Activated B cell treated with CpG ODN at 0.5 μM for 24 hours (primary cell): ENCODE results near the gene MAOB. TPM values are rescaled to one million over a fixed set of nuclear protein-coding genes. Genes with fewer than 3 reads are reported as not detected.

ENCODE experiments used
- ATAC-seq: fragments of 200-7000 bp; cut with Tn5 transposase; one replicate; pipeline ENCODE4 v1.10.0; 2021; ENCODE audit warnings: low read depth, mild to moderate bottlenecking, moderate library complexity
- CTCF ChIA-PET: fragments of 350-600 bp; sonication (Branson Sonifier 250); formaldehyde crosslinking; loops from one replicate; lab custom pipeline; 2021; ENCODE audit warnings: antibody characterized with exemption; lab: Charles Lee
- POLR2A ChIA-PET: fragments of 350-600 bp; sonication (Branson Sonifier 250); formaldehyde crosslinking; loops from one replicate; lab custom pipeline; 2021; ENCODE audit warnings: antibody characterized with exemption; lab: Charles Lee
- DNase-seq: peaks from one replicate; pipeline ENCODE4 v3.0.0; 2022
- H3K27ac Mint-ChIP-seq: one replicate; pipeline ENCODE4 v1.8.0; 2020; ENCODE audit warnings: mixed read lengths
- H3K27me3 Mint-ChIP-seq: one replicate; pipeline ENCODE4 v1.8.0; 2021; ENCODE audit warnings: mixed read lengths
- H3K36me3 Mint-ChIP-seq: one replicate; pipeline ENCODE4 v1.8.0; 2021; ENCODE audit warnings: low read depth, mixed read lengths
- H3K4me1 Mint-ChIP-seq: one replicate; pipeline ENCODE4 v1.8.0; 2021; ENCODE audit warnings: mixed read lengths
- H3K4me3 Mint-ChIP-seq: one replicate; pipeline ENCODE4 v1.8.0; 2020; ENCODE audit warnings: mild to moderate bottlenecking, mixed read lengths
- H3K9me3 Mint-ChIP-seq: one replicate; pipeline ENCODE4 v1.8.0; 2020; ENCODE audit warnings: mixed read lengths
- intact Hi-C: fragments of 100-400 bp; cut with micrococcal nuclease; formaldehyde crosslinking; loops from one replicate; pipeline ENCODE4 v1.15.1; 2024
- total RNA-seq: library from RNA; stranded (reverse); gene quantifications from 2 replicates; pipeline ENCODE4 v1.2.3, GENCODE V29; 2022
- TF ChIP-seq, protein P1 (sequence below): fragments of 200-600 bp; IDR thresholded peaks from one replicate; pipeline ENCODE4 v1.8.0; 2022; ENCODE audit warnings: antibody characterized with exemption, mild to moderate bottlenecking

MAOB gene
- total RNA-seq, 1 donor from 2014 or later, result not detected

DNA sequence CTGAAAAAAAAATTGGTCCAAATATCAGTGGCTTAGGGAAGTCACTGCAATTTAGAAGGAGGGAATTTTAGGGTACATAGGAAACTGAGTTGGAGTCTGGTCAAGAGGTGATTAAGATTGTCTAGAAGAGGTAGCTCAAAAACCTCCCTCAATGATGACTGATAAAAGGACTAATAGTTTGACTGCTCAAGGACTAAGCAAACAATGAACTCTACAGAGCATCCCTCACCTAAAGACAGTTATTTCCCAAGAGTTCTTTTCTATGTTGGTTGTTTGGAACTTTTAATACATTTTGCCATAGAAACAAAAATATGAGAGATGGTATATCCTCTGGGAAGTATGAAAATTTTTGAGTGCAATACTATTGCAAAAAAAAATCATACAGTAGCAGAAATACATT lies 35.7 kb downstream of the MAOB start:
- ChIA-PET POLR2A (no interaction called here), CTCF (no interaction called here)
- H3K27ac Mint-ChIP-seq, result no peak overlapping the region
- intact Hi-C loops, result no loop called here
- H3K4me1 Mint-ChIP-seq, result no peaks in the 10 kb centered on the region
- no peaks in the 10 kb centered on the region for H3K9me3 Mint-ChIP-seq
- ATAC-seq (no peak), DNase-seq (no peak)
- H3K27me3 Mint-ChIP-seq, result peaks cover 2% of the 10 kb centered on the region
- no peak overlapping the region for H3K4me3 Mint-ChIP-seq
- H3K36me3 Mint-ChIP-seq, result no peaks in the 10 kb centered on the region
- TF ChIP-seq, protein P1, sequence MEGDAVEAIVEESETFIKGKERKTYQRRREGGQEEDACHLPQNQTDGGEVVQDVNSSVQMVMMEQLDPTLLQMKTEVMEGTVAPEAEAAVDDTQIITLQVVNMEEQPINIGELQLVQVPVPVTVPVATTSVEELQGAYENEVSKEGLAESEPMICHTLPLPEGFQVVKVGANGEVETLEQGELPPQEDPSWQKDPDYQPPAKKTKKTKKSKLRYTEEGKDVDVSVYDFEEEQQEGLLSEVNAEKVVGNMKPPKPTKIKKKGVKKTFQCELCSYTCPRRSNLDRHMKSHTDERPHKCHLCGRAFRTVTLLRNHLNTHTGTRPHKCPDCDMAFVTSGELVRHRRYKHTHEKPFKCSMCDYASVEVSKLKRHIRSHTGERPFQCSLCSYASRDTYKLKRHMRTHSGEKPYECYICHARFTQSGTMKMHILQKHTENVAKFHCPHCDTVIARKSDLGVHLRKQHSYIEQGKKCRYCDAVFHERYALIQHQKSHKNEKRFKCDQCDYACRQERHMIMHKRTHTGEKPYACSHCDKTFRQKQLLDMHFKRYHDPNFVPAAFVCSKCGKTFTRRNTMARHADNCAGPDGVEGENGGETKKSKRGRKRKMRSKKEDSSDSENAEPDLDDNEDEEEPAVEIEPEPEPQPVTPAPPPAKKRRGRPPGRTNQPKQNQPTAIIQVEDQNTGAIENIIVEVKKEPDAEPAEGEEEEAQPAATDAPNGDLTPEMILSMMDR, result no peak

DNA sequence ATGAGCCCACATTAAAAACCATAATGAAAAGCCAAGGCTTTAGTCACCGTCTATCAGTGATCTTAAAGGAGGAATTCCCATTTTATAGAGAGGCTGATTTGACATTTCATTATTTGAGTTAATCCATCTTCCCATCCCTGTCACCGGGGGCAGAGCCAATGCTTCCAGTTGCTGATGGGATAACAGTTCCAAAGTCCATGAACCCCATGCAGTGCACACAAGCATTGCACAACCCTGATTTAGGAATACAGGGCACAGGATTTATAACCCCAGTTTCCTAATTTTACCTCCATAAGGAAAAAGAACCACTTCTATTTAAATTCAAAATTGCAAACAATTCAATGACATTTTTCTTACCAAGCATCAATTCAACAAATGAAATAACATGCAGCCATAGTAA lies 36.5 kb downstream of the MAOB start:
- Mint-ChIP-seq H3K27ac (no peak overlapping the region), H3K4me1 (no peaks in the 10 kb centered on the region), H3K4me3 (no peak overlapping the region), H3K9me3 (no peaks in the 10 kb centered on the region), H3K27me3 (peaks cover 4% of the 10 kb centered on the region), H3K36me3 (no peaks in the 10 kb centered on the region)
- TF ChIP-seq, protein P1, result no peak
- intact Hi-C loops, result no loop called here
- ChIA-PET CTCF (no interaction called here), POLR2A (no interaction called here)
- no peak for DNase-seq
- no peak for ATAC-seq

DNA sequence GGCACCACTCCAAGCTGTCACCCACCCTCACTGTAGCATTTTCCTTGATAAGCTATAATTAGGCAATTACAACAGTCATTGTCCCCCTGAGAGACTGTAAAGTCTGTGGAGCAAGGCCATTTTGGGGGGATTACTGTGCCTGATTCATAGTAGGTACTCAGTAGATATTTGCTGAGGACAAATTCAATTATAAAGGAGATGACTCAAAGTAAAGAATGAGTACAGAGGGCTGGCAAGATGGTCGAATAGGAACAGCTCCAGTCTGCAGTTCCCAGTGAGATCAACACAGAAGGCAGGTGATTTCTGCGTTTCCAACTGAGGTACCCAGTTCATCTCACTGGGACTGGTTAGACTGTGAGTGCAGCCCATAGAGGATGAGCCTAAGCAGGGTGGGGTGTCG lies 42.0 kb downstream of the MAOB start:
- Mint-ChIP-seq H3K27me3 (peaks cover 4% of the 10 kb centered on the region), H3K9me3 (no peaks in the 10 kb centered on the region), H3K4me1 (no peaks in the 10 kb centered on the region), H3K27ac (no peak overlapping the region), H3K4me3 (no peak overlapping the region), H3K36me3 (no peaks in the 10 kb centered on the region)
- intact Hi-C loops, result no loop called here
- DNase-seq (no peak), ATAC-seq (no peak)
- TF ChIP-seq, protein P1, result no peak
- CTCF ChIA-PET, result no interaction called here
- POLR2A ChIA-PET, result no interaction called here

DNA sequence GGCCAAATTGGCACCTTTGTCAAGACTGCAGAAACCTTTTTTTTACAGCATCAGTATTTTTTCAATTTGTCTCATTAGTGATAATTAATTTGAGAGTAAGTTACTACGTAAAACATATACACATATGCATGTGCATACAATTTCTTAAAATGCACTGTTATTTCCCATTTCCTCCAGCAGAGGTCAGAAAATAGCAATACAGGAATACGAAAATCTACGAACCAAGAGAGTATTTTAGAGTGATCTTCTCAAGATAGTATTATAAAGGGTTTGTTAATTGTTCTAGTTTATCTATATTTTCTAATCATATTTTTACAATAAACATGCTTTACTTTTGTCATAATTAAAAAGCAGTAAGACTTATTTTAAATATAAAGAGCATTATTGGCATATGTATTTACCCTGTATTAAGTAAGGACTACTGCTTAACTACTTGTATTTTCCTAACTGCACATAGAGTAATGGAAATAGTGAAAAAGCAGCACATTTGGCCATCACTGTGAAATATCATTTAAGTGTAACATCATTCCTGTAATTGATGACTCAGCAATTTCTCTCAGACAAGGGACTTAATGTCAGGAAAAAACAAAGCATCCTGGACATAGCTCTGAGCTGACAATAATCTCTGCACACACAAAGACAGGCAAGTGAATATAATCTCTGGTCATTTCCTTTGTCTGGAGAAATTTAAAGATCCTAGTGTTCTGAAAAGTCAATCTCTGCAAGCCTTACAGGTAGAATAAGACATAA lies 45.6 kb downstream of the MAOB start:
- DNase-seq, result no peak
- no peaks in the 10 kb centered on the region for H3K9me3 Mint-ChIP-seq

DNA sequence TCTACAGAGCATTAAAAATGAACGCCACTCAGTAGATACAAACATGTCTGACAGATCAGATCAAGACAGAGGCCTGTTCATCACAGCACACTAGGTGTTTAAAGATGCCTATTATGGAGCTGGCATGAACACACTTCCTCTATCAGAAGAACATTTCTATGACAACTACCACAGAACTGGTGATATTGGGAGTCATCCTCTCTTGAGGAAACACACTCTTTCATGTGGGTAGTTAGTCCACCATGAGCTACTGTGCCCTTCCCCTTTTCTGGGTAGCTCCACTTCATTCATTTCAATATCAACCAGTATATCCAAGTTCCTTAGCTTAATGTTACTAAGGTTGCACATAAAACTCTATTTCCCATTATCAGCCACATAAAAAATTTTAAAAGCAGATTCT lies 46.7 kb downstream of the MAOB start:
- Mint-ChIP-seq H3K27ac (no peak overlapping the region), H3K4me1 (no peaks in the 10 kb centered on the region), H3K9me3 (no peaks in the 10 kb centered on the region), H3K4me3 (no peak overlapping the region), H3K36me3 (no peaks in the 10 kb centered on the region), H3K27me3 (peaks cover 2% of the 10 kb centered on the region)
- TF ChIP-seq, protein P1, result no peak
- intact Hi-C loops, result no loop called here
- DNase-seq (no peak), ATAC-seq (no peak)
- CTCF ChIA-PET, result interaction anchor here (0.8 to 1.1 kb wide), 2 partner anchors 408 to 1351 kb away, joined by 3 read pairs; no protein-coding TSS in a partner anchor
- POLR2A ChIA-PET, result no interaction called here

More for the DNA sequence above, 45.6 kb downstream of the MAOB start:
- intact Hi-C loops, result loop anchor here (2.0 kb wide), 2 partner anchors 408 to 1350 kb away; no protein-coding TSS in a partner anchor
- Mint-ChIP-seq H3K4me3 (no peak overlapping the region), H3K36me3 (no peaks in the 10 kb centered on the region), H3K4me1 (no peaks in the 10 kb centered on the region), H3K27me3 (peaks cover 4% of the 10 kb centered on the region), H3K27ac (no peak overlapping the region)
- ChIA-PET POLR2A (no interaction called here), CTCF (interaction anchor here (0.8 to 1.1 kb wide), 2 partner anchors 407 to 1350 kb away, joined by 3 read pairs; no protein-coding TSS in a partner anchor)
- TF ChIP-seq, protein P1, result no peak
- ATAC-seq, result no peak
